Measurements from ENCODE around the gene FBXO38.

FBXO38 gene, protein sequence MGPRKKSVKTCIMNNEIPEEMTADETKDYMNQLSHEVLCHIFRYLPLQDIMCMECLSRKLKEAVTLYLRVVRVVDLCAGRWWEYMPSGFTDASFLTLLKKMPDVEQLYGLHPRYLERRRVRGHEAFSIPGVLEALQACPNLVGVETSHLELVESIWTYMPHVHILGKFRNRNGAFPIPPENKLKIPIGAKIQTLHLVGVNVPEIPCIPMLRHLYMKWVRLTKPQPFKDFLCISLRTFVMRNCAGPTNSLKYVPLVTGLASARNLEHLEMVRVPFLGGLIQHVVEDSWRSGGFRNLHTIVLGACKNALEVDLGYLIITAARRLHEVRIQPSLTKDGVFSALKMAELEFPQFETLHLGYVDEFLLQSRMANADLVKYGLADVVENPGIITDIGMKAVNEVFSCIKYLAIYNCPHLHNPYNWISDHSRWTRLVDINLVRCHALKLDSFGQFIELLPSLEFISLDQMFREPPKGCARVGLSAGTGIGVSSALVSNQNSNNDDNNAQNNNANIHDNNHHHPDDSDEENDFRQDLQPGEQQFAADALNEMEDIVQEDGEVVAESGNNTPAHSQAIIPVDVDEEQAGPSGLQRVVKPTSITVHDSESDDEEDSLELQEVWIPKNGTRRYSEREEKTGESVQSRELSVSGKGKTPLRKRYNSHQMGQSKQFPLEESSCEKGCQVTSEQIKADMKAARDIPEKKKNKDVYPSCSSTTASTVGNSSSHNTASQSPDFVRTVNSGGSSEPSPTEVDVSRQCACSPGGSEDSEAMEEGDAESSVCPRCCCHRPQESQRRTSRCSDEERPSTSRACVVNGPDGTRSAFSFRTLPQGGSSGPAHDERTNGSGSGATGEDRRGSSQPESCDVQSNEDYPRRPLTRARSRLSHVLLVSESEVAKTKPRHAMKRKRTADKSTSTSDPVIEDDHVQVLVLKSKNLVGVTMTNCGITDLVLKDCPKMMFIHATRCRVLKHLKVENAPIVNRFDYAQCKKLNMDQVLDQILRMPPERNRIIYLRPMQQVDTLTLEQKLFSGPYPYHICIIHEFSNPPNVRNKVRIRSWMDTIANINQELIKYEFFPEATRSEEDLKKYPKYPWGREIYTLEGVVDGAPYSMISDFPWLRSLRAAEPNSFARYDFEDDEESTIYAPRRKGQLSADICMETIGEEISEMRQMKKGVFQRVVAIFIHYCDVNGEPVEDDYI

GRCh38 chr5:148383564-148384379, at the start of gene FBXO38:
FBXO38 (plus strand) TSS chr5:148383958; CDS start chr5:148394777, 10,819 bp downstream.
- DNase-seq (ENCODE audit: low read depth, low spot score), result peak; percentile 86

- no peak for DNase-seq (ENCODE audit: low read depth, low spot score)
Observed at GRCh38 chr5:148335259-148335658, 48.5 kb upstream of the FBXO38 start, which contains the start of gene SPINK9. SPINK9 (plus strand) TSS chr5:148335559; CDS start chr5:148335614, 55 bp downstream.

- DNase-seq (ENCODE audit: low read depth, low spot score), result no peak
Observed at GRCh38 chr5:148336704-148337435, 46.9 kb upstream of the FBXO38 start.

- no peak for DNase-seq (ENCODE audit: low read depth, low spot score)
Observed at GRCh38 chr5:148342371-148343045, 41.2 kb upstream of the FBXO38 start.

- no peak for DNase-seq (ENCODE audit: low read depth, low spot score)
Observed at GRCh38 chr5:148343046-148343407, 40.7 kb upstream of the FBXO38 start.

DNA sequence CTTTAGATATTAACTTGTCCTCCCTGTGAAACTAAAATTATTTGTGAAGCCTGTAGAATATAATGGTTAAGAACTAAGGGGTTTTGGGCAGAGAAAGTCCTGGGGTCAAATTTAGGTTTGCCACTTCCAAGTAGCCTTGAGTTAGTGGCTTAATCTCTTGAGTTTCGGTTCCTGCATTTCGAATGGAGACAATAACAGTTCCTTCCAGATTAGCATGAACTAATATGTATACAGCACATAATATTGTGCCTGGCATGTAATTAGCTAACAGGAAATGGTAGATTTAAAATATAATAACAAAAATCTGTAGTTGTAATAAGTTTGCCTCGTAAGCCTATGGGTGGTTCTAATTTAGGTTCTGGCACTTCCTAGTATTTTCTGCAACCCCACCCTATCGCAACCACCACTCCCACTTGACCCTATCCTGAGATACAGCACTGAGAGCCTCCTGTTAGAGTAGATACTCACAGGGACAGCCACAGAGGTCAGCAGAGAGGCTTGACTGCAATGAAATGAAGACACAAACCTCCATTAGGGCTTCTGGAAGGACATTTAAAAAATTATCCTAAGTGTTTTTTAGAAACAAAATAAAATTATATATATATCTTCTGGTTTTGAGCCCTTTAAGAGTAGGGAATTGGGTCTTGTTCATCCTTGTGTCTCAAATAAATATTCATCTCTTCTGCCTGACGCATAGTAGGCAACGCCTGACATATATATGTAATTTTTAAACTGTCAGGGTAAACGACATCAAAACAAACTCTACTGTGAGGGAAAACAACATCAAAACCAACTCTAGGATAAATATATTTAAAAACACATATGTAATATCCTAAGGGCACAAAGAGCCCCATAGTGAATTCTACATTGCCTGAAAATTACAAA, 39.9 kb upstream of the FBXO38 start:
- no peak for DNase-seq (ENCODE audit: low read depth, low spot score)

DNA sequence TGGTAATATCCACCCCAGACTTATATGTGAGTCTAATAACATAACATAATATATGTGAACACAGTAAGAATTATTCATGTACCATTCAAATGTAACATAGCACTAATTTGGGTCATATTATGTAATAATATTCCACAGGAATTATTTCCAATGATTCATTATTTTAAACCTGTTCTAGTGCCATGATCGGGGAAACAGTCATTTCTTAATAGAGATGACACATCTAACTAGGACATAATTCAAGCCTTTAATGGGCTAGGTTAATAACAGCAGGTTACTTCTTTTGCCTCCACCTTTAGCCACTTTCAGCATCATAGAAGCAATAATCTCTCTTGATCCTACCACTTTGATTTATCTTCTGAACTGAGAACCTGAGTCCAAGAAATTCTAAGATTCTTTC, 36.1 kb upstream of the FBXO38 start:
- DNase-seq (ENCODE audit: low read depth, low spot score), result no peak

DNA sequence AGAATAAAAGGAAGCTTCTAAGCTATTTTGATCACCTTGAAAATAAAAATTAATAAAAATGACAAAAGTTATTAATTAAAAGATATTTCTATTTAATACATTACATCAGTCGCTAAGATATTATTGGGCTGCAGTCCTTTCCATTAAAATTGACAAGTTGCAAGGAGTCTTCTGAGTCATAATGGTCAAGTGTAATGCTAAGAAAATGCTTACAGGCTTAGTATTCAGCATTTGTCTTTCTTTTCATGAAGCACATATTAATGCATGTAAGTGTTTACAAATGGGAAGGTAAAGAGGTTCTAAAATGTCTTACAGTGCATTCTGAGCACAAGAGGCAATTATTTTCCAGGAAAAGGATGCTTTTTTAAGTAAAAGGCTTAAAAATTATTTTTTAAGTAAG, 31.1 kb upstream of the FBXO38 start:
- no peak for DNase-seq (ENCODE audit: low read depth, low spot score)

DNA sequence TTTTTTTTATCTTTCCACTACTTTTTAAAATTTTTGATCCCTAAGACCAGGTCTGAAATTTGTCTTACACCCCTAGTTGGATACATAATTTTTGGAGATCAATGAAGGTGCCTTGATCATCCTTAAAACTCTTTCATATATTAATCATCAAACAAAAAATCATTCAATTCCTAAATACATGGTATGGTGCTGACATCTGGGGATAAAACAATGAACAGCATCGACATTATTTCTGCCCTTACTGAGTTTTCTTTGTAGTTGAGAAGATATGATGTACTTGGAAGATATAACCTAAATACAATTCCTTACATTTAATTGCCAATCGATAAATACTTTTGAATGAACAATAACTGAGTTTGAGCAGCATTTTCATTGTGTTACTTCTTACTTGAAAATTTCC, 30.1 kb upstream of the FBXO38 start:
- no peak for DNase-seq (ENCODE audit: low read depth, low spot score)

- no peak for DNase-seq (ENCODE audit: low read depth, low spot score)
Observed at GRCh38 chr5:148364343-148364742, 19.4 kb upstream of the FBXO38 start.

- no peak for DNase-seq (ENCODE audit: low read depth, low spot score)
Observed at GRCh38 chr5:148368299-148368698, 15.5 kb upstream of the FBXO38 start.

- DNase-seq (ENCODE audit: low read depth, low spot score), result no peak
Observed at GRCh38 chr5:148372166-148372725, 11.5 kb upstream of the FBXO38 start.

DNA sequence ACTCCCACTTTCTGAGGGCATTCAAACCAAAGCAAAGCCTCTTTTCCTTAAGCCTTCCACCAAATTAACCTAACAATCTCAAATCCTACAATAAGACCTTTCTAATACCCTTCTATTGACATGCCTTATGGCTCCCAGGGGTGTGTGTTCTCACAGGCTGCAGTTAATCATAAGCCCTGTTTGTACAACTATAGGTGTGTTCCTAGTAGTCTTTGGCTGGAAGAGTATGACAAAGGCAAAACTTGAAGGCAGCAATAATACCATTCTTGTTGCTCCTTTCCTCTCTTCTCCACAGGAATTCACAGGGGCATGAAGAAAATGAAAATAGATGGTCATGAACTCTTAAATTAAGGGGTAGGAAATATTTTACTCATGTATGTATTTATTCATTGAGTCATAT, 10.9 kb upstream of the FBXO38 start:
- no peak for DNase-seq (ENCODE audit: low read depth, low spot score)

- DNase-seq (ENCODE audit: low read depth, low spot score), result no peak
Observed at GRCh38 chr5:148374690-148375360, 8.9 kb upstream of the FBXO38 start.

DNA sequence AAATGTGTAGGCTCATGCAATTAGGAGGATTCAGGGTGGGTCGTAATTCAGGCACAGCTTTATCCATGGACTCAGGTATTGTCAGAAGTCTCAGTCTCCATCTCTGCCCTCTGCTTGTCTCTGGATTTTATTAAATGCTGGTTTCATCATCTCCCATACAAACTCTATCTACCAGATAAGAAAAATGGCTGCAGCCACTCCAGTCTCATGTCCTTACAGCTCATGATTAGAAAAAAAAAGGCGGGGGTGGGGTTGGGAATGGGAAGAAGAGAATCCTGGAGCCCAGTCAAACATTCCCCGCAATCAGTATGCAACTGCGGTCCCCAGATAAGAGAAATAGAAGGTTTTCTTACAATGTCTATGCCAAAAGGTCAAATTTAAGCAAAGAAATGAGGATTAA, 7.6 kb upstream of the FBXO38 start:
- DNase-seq (ENCODE audit: low read depth, low spot score), result no peak

DNA sequence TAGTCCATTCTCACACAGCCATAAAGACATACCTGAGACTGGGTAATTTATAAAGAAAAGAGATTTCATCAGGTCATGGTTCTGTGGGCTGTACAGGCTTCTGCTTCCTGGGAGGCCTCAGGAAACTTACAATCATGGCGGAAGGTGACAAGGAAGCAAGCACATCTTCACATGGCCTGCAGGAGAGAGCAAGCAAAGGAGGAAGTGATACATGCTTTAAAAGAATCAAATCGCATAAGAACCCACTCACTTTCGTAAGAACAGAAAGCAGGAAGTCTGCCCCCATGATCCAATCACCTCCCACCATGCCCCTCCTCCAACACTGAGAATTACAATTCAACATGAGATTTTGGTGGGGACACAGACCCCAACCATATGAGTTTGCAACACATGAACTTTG, 5.1 kb upstream of the FBXO38 start:
- DNase-seq (ENCODE audit: low read depth, low spot score), result no peak

DNA sequence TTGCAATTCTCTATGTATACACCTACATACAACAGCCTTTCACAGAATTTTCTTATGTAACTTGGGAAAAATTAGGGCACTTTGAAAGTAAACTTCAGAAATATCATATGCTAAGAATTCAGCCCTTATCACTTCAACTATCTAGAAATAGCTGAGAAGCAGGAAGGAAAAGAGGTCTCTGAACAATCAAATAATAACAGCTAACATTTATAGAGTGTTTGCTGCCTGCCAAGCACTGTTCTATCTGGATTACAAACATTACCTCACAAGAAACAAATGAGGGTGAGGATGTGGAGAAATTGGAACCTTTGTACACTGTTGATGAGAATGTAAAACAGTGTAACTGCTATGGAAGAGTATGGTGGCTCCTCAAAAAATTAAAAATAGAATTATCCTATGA, 4.4 kb upstream of the FBXO38 start:
- DNase-seq (ENCODE audit: low read depth, low spot score), result no peak

- DNase-seq (ENCODE audit: low read depth, low spot score), result no peak
Observed at GRCh38 chr5:148381906-148382305, 1.9 kb upstream of the FBXO38 start.

Measured in brain pericyte (primary cell).